Epithelial cell of proximal tubule (primary cell): Measurements from ENCODE around the gene IDH1. TPM values are rescaled to one million over a fixed set of nuclear protein-coding genes. Genes with fewer than 3 reads are reported as not detected.
"Not testable (repeated sequence)": the region's sequence is repeated elsewhere in the genome, so short reads cannot be mapped to it uniquely, and the experiment has no call there.

Experiments used
- DNase-seq: peaks from one replicate; pipeline ENCODE4 v3.0.0-alpha.2; 2011; ENCODE audit warnings: low read depth
- H3K4me3 ChIP-seq: 2 replicates; pipeline ENCODE4 v1.5.1; 2011; ENCODE audit warnings: low read depth, mild to moderate bottlenecking, low read length
- total RNA-seq: library from RNA; depleted of rRNA; stranded (reverse); fragments of >200 nt; gene quantifications from 2 replicates; pipeline ENCODE4 v1.2.3, GENCODE V29; 2015
- TF ChIP-seq, protein P1 (sequence below): conservative IDR thresholded peaks from 2 replicates; pipeline ENCODE4 v1.5.1; 2012; ENCODE audit warnings: low read depth, mild to moderate bottlenecking, low read length

IDH1 gene
- total RNA-seq, 1 donor from 2014 or later = 93.1 TPM

DNA sequence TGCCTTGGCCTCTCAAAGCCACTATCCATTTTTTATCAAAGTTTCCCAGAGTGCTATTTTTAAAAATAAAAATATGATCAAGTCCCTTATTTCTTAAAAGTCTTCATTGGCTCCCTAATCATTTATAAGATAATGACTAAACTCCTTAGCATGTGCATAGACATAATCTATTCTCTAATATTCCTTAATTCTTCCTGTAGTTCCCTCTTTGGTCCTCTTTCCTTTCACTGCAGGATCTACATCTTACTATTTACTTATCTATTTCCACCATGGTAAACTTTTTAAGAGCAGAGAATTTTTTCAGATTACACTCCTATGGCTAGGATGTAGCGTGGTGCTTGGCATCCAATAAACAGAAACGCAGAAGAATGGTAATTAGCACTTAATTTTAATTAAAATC lies 19.0 kb downstream of the IDH1 start:
- no peak for DNase-seq

DNA sequence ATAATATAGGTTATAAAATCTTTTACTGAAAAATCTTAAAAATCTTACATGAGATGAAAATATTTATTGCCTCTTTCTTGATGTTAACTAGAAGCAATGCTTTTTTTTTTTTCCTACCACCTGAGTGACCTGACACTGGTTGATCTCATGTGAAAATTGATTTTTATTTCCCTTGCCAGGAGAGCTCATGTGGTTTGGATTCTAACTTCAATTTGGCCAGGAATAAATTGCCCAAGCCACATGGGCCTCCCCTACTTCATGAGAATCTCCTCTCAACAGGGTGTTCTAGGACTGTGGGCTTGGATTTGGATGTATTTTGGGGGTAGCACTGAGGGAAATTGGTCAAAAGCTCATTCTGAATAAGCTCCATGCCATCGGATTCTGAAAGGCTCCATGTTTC lies 20.1 kb downstream of the IDH1 start:
- no peak overlapping the region for H3K4me3 ChIP-seq
- TF ChIP-seq, protein P1, sequence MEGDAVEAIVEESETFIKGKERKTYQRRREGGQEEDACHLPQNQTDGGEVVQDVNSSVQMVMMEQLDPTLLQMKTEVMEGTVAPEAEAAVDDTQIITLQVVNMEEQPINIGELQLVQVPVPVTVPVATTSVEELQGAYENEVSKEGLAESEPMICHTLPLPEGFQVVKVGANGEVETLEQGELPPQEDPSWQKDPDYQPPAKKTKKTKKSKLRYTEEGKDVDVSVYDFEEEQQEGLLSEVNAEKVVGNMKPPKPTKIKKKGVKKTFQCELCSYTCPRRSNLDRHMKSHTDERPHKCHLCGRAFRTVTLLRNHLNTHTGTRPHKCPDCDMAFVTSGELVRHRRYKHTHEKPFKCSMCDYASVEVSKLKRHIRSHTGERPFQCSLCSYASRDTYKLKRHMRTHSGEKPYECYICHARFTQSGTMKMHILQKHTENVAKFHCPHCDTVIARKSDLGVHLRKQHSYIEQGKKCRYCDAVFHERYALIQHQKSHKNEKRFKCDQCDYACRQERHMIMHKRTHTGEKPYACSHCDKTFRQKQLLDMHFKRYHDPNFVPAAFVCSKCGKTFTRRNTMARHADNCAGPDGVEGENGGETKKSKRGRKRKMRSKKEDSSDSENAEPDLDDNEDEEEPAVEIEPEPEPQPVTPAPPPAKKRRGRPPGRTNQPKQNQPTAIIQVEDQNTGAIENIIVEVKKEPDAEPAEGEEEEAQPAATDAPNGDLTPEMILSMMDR = no peak
- no peak for DNase-seq

More for the DNA sequence above, 19.0 kb downstream of the IDH1 start:
- H3K4me3 ChIP-seq = no peak overlapping the region
- TF ChIP-seq, protein P1 = no peak

DNA sequence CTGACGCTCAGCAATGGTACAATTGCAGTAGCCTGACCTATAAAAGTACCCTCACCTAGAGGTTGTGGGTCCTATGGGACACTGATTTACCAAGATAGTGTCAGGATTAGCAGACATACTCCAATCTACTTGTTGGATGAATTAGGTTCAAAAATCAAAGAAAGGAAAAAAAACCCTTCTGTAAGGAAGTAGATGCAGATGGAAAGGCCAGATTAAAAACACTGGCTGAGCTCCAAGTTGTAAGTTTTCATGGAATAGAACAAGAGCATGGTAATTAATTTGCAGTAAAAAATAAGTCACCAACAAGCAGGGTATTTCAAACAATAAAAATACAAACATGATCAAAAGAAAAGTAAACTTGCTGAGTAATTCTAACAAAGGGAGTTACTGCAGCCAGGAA lies 26.4 kb downstream of the IDH1 start:
- no peak for DNase-seq
- no peak overlapping the region for H3K4me3 ChIP-seq
- TF ChIP-seq, protein P1 = no peak

DNA sequence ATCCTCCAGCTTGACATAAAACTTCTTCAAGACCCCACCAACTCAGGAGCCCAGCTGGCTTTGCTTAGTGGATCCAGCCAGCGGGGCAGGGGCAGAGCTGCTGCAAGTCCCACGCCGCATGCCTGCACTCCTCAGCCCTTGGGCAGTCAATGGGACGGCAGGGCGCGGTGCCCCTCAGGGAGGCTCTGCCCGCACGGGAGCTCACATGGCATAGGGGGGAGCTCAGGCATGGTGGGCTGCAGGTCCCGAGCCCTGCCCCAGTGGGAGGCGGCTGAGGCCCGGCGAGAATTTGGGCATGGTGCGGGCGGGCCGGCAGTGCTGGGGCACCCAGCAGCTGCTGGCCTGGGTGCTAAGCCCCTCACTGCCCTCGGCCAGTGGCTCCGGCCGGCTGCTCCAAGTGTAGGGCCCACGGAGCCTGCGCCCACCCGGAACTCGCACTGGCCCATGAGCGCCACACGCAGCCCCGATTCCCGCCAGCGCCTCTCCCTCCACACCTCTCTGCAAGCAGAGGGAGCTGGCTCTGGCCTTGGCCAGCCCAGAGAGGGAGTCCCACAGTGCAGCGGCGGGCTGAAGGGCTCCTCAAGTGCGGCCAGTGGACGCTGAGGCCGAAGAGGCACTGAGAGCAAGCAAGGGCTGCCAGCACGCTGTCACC lies 27.2 kb downstream of the IDH1 start:
- TF ChIP-seq, protein P1 = no peak
- no peak for DNase-seq

DNA sequence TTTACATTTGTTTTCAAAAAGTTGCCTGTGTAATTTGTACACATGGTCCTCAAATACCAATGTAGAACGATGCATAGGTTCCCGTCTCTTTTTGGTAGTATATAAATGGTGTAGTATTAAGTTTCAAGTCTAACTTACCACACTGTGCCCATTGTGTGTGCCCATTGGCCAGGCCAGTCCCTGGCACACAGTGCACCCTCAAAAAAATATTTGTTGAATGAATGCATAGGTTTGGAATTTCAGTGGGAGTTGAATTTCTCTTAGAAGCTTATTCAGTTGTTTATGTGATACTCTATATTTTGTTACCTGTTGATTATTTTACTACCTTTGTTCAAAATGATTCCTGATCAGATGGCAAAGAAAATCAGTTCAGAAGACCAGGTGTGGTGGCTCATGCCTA lies 30.1 kb downstream of the IDH1 start:
- no peak for DNase-seq
- TF ChIP-seq, protein P1 = no peak
- H3K4me3 ChIP-seq = no peak overlapping the region

More for the DNA sequence above, 27.2 kb downstream of the IDH1 start:
- H3K4me3 ChIP-seq = no peak overlapping the region

DNA sequence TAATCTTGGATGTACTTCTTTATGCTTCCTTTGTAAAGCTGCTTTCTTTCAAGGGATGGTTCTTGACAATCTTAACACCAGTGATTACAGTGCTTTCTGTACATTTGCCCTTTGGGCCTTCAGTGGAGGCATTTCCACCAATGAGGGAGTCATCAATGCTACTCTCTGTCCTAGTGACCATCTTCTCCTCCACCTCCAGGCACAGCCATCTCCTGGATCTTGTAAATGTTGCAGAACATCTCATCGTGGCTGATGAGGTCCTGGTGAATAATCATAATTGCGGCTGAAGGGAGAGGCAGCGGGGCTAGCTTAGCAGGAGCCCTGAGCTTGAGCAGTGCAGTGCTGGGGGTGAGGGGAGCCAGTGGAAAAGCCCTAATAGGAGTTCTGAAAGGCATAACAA lies 32.5 kb downstream of the IDH1 start:
- DNase-seq = no peak
- no peak overlapping the region for H3K4me3 ChIP-seq
- TF ChIP-seq, protein P1 = no peak

DNA sequence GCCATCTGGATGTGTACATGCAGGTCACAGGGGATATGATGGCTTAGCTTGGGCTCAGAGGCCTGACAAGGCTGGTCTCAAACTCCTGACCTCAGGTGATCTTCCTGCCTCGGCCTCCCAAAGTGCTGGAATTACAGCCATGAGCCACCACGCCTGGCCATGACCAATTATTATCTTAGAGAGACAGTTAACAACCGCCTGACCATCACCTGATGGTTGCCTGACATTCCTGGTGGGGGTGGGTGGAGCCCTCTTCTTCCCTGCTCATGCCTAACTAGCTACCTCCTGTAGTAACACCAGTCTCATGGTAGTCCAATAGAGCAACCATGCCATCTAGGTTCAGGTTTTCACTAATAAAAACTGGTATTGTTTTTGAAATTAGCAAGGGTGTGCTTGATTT lies 33.0 kb downstream of the IDH1 start:
- DNase-seq, H3K4me3 ChIP-seq: not testable (repeated sequence)
